ENCODE results near the gene GAB2.
"Not testable (repeated sequence)": the region's sequence is repeated elsewhere in the genome, so short reads cannot be mapped to it uniquely, and the experiment has no call there.

The GAB2 gene

DNA sequence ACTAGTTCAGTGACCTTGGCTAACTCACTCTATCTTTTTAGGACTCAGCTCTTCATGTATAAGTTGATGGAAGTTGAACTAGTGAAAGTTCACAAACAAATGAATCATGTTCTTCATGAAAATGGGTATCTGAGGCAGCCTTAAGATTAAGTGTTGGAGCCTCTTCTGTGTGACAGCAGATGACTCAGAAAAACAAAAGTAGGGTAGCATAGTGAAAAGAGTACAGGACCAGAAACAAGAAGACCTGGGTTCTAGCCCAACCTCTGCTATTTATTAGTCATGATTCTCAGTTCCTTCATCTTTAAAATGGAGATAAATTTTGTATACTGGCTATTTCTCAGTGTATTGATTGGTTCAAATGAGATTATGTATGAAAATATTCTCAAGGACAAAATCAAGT lies 168.7 kb downstream of the GAB2 start:
- no peak for DNase-seq (ENCODE audit: low spot score)

DNA sequence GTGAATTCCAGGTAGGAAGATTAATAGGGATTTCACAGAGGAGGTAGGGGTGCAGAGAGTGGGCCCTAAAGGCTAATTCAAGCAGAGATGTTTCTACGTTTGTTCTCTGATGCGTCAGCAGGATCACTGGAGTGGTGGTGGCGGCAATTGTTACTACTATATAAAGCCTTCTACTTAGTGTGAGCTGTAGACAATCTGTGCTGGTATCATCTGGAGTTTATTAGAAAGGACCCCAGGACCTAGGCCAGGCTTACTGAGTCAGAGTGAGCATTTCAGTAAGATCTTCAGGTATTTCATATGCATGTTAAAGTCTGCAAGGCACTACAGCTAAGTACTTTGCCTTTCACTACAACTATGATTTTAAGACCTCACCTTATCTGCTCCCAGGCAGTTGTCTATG lies 169.4 kb downstream of the GAB2 start:
- no peak for DNase-seq (ENCODE audit: low spot score)

DNA sequence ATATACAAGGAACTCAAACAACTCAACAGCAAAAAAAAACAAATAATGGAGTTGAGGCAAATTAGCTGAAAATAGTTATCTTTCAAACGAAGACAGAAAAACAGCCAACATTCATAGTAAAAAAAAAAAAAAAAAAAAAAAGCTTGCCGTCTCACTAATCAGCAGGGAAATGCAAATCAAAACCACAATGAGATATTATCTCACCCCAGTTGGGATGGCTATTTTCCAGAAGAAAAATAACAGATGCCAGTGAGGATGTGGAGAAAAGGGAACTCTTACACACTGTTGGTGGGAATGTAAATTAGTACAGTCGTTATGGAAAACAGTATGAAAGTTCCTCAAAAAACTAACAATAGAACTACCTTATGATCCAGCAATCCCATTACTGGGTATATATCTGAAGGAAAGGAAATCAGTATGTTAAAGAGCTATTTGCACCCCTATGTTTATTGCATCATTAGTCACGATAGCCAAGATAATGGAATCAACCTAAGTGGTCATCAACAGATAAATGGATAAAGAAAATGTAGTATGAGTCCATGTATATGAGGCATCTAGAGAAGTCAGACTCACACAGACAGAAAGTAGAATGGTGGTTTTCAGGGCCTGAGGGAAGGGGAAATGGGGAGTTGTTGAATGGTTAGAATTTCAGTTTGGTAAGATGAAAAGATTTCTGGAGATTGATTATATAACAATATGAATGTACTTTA lies 172.9 kb downstream of the GAB2 start:
- no peak for DNase-seq (ENCODE audit: low spot score)

DNA sequence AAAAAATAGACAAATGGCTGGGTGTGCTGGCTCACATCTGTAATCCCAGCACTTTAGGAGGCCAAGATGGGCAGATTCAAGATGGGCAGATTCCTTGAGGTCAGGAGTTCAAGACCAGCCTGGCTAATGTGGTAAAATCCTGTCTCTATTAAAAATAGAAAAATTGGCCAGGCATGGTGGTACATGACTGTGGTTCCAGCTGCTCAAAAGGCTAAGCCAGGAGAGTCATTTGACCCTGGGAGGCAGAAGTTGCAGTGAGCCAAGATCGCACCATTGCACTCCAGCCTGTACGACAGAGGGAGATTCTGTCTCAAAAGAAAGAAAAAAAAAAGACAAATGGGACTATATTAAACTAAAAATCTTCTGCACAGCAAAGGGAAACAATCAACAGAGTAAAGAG lies 173.5 kb downstream of the GAB2 start:
- no peak for DNase-seq (ENCODE audit: low spot score)

DNA sequence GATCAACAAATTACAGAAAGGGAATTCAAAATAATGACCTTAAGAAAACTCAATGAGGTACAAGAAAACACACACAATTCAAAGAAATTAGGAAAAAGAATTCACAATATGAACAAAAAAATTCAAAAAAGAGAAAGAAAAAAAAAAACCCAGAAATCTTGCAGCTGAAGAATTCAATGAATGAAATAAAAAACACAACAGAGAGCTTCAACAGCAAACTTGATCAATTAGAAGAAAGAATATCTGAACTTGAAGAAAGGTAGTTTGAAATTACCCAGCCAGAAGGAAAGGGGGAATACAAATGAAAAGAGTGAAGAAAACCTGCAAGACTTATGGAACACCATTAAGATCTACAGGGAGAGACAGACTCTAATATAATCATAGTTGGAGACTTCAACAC lies 176.1 kb downstream of the GAB2 start:
- DNase-seq (ENCODE audit: low spot score): no peak

DNA sequence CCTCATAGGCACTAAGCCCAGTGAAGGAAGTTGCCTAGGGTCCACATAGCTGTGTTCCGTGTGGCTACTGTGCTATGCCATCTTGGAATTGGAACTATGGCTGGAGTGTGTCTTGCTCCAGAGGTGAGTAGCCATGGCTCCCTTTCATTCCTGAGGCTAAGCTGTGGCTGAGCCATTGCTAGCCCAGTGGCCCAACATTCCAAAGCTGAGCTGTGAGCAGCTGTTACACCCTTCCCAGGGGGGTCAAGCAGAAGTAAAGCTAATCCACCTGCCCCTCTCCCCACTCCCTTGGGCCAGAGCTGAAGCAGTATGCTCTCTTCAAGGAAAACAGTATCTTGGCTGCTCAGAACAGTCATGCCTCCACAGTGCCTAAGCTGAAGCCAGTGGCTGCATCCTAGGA lies 177.8 kb downstream of the GAB2 start:
- DNase-seq (ENCODE audit: low spot score): no peak

DNA sequence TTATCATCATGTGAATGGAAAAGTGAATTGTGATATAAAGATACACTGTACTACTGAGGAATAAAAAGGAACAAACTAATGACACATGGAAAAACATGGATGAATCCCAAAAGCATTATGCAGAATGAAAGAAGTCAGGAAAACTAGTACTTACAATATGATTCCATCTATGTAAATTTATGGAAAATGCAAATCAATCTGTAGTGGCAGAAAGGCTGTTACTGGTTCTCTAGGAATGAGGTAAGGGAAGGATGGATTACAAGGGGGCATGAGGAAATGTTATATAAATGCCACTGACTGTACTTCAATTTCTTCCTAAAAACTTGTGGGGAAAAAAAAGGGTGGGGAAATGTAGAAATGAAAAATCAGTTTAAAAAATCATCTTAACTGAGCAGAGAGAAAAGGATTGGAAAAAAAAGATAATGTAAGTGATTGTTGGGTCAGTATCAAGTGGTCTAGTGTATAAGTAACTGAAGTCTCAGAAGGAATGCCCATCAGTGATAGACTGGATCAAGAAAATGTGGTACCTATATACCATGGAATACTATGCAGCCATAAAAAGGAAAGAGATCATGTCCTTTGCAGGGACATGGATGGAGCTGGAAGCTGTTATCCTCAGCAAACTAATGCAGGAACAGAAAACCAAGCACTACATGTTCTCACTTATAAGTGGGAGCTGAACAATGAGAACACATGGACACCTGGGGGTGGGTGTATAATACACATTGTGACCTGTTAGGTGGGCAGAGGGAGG lies 180.2 kb downstream of the GAB2 start:
- DNase-seq (ENCODE audit: low spot score): no peak

DNA sequence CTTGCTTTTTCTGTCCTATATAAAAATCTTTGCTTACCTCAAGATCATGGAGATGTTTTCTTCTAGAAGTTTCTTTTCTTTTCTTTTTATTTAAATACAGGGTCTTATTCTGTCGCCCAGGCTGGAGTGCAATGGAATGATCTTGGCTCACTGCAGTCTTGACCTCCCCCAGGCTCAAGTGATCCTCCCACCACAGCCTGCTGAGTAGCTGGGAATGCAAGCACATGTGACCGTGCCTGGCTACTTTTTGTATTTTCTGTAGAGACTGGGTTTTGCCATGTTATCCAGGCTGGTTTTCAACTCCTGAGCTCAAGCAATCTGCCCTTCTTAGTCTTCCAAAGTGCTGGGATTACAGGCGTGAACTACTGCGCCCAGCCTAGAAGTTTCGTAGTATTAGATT lies 183.6 kb downstream of the GAB2 start:
- DNase-seq (ENCODE audit: low spot score): no peak

DNA sequence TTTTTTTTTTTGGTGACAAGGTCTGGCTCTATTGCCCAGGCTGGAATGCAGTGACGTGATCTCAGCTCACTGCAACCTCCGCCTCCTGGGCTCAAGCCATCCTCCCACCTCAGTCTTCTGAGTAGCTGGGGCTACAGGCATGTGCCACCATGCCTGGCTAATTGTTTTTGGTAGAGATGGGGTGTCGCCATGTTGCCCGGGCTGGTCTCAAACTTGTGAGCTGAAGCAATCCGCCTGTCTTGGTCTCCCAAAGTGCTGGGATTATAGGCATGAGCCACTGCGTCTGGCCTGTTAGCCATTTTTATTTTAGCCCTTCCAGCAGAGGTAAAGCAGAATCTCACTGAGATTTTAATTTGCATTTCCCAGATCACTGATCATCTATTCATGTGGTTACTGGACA lies 184.6 kb downstream of the GAB2 start:
- not testable (repeated sequence) for DNase-seq (ENCODE audit: low spot score)

DNA sequence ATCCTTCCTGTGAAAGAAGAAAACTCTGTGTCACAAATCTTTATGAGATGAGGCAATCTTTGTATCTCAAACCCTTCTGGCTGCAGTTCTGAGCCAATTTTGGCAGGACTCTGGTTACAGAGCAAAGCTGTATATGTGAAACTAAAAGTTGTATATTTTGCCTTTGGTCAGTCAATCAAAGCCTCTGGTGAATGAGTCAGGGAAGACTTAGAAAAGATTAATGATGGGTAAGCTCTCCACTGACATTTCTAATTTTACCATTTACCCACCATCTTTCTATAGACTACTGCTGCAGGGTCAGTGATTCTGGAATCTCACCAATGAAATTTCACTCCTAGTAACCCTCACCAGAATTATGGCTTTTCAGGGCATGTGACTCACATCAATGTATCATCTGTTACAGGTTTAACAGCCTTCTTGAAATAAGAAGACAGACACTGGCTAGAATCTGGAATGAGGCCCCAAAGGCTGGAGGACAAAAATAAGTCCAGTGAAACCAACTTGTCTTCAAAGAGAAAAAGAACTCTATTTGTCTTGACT lies 185.6 kb downstream of the GAB2 start:
- no peak for DNase-seq (ENCODE audit: low spot score)

DNA sequence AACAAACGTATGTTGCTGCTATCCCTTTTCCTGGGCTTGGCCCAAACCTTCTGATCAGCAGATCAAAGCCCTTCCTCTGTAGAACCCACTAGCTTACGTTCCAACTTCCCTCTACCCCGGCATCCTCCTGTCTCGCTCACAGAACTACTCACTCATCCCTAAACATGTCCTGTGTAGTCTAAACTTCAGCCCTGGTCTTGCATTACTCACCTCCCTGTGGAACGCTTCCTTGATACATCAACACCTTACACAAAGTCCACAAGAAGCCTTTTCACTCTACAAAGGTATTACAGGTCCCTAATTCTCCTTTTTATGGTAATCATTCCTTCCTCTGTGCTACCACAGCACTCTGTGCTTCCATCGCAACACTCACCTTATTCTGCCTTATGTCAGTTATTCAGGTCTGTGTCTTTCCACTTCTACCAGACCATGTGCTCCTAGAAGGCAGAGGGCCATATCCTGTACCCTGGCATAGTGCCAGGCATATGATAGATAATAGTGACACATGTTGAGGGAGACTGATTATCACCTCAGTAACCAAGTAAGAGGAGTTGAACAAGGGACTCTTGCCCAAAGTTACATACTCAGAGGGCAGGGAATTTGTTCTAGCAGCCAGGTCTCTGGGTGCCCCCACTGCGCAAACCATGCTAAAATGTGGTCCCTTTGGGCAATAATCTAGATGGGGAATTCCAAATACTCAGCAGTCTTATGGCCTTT lies 187.3 kb downstream of the GAB2 start:
- peak; percentile 34 for DNase-seq (ENCODE audit: low spot score)

DNA sequence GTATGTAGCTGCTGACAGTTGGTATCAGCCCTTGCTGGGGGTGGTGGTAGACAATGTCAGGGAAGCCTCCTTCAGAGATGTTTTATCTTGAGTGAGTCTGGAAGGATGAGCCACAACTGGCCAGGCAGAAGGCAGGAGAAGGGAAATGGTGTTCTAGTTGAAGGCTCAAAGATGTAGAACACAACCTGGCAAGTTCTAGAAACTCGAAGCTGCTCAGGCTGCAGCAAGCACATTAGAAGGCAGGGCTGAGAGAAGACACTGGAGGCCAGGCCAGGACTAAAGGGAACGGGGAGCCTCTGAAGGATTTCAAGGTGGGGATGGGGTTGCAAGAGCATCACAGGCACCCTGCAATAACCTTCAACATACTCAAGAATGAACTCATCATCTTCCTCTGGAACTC lies 188.5 kb downstream of the GAB2 start:
- DNase-seq (ENCODE audit: low spot score): no peak

DNA sequence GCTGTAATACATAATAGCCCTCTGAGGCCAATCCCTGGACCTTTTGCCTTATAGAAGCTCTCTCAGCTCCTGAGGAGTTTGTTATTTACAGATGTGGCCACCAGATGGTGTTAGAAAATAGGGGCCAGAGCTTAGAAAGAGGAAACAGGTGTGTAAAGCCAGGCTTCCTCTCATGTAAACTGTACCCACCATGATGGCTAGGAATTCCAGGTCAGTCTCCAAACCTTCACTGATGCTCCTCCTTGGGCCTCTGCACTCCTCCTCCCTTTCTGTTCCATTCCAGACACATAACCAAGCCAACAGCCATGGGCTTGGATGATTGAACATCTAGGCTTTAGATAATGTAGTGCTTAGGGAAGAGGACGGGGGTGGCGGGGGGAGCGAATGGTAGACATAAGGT lies 189.2 kb downstream of the GAB2 start:
- peak; percentile 14 for DNase-seq (ENCODE audit: low spot score)

DNA sequence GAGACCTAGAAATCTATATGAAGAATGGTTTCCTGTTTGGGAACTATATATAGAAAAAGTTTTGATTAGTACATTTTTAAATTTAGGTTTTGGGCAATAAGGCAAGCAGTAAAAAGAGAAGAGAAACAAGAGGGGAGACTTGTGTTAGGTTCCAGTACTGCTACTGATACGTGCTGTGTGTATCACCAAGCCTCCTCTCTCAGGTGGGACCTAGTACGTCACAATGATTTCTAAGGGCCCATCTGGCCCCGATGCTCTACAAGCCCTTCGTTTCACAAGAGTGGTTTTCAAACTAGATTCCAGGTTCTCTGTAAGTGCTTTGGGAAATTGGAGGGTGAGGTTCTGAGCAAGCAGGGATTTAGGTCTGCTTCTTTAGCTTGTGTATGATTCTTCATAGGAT lies 189.7 kb downstream of the GAB2 start:
- DNase-seq (ENCODE audit: low spot score): no peak

DNA sequence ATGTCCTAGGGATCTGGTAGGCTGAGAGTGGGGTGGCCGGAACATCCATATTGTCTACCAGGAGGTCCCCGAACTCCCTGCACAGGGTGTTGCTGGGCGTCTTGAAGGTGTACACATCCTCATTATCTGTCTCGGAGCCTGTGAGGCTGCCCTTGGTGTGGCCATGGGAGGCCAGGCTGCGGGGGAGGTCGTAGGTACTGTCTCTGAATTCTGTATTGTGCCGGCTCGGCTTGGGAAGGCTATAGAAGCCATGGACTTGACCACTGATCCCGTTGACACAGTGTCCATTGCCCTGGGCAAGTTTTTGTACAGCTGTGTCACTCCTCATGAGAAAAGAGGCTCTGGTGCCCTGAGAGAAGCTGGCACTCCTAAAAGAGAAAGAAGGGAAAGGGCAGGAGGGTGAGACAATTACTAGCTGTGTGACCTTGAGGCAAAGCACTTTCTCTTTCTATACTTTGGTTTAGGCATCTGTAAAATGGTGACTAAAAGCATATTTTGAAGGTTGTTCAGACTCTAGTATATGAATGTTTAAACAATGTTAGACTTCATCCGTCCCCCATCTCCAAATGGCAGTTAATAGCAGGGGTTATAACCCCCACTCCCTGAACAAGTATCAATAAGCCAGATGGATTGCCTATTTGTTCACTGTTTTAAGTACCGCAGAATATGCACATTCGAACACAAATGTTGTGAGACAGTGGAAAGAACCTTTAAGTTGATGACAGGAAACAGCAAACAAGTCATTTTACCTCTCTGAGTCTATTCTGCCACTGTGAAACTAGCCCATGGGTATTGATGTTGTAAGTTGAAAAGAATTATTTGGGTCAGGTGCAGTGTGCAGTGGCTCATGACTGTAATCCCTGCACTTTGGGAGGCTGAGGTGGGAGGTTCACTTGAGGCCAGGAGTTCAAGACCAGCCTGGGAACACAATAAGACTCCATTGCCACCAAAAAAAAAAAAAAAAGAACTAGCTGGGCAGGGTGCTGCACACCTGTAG lies 190.6 kb downstream of the GAB2 start:
- no peak for DNase-seq (ENCODE audit: low spot score)

DNA sequence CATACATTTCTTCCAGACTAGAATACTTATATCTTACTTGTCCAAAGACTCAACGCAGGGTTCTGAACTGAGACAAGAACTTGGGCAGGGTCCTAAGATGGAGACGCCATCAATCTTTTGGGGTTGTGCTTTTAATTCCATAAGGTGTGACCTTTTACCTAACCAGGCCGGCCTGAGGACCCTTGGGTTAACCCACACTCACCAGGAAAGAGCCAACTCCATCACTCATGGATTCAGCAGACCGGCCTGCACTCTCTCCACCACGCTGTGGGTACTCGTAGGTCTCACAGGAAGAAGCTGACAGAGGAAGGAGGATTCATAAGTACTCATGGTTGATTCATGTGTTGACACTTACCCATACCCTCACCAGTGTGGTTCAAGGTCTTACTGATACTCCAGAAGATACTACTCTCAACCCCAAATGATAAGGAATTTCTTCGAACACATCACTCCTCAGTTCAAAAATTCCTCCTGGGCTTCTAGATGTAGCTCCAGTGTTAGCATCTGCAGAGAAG lies 192.7 kb downstream of the GAB2 start:
- DNase-seq (ENCODE audit: low spot score): no peak

DNA sequence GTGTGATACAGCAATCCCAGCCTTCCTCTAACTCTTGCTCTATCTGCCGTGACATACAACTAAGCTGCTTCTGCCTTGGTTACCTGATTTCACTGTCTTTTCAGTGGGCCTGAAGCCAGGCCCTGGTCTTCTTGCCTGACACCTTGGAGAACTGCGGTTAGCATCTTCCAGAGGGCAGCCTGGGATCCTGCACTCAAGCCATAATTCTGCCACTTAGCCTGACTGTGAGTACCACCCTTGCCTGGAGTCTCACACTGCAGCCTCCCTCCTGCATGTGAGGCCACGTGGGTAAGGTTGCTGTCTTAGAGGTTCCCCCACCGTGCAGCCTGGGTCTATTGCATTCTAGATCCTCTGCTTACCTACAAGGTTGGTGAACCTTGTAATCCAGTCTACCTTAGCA lies 193.1 kb downstream of the GAB2 start:
- DNase-seq (ENCODE audit: low spot score): no peak

DNA sequence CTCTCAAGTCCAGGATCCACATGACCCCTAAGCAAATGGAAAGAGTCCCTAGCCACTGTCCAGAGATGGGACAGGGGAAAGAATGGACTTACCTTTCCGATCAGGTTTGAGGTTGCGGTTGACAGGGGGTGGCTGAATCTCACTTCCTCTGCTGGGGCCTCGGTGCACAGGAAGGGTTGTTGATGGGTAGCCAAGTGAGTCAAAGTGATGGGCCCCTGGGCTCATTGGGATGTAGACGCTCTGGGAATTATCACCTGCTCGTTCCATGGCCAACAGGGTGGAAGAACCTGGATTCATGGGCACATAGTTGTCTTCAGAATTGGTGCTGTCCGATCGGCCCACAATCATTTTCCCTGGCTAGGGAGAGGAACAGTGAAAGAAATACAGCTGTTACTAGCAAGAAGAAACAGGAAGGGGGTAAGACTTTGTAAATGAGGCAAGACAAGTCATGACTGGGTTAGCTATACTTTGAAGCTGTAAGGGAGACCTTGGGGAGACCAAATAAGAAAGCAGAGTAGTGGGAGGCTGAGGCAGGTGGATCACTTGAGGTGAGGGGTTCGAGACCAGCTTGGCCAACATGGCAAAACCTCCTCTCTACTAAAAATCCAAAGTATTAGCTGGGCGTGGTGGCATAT lies 194.2 kb downstream of the GAB2 start:
- DNase-seq (ENCODE audit: low spot score): no peak

DNA sequence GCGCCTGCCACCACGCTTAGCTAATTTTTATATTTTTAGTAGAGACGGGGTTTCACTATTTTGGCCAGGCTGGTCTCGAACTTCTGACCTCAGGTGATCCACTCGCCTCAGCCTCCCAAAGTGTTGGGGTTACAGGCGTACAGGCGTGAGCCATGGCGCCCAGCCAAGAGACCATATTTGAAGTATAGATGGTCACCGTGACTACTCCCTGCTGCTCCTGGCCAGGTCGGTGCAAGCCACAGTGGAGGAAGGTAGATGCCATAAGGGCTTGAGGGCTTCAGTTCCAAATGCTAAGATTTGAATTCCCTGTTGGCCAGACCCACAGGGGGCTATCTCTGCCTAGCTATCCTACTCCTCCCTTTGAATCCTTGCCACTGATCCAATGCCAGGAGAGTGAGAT lies 194.9 kb downstream of the GAB2 start:
- DNase-seq (ENCODE audit: low spot score): not testable (repeated sequence)

DNA sequence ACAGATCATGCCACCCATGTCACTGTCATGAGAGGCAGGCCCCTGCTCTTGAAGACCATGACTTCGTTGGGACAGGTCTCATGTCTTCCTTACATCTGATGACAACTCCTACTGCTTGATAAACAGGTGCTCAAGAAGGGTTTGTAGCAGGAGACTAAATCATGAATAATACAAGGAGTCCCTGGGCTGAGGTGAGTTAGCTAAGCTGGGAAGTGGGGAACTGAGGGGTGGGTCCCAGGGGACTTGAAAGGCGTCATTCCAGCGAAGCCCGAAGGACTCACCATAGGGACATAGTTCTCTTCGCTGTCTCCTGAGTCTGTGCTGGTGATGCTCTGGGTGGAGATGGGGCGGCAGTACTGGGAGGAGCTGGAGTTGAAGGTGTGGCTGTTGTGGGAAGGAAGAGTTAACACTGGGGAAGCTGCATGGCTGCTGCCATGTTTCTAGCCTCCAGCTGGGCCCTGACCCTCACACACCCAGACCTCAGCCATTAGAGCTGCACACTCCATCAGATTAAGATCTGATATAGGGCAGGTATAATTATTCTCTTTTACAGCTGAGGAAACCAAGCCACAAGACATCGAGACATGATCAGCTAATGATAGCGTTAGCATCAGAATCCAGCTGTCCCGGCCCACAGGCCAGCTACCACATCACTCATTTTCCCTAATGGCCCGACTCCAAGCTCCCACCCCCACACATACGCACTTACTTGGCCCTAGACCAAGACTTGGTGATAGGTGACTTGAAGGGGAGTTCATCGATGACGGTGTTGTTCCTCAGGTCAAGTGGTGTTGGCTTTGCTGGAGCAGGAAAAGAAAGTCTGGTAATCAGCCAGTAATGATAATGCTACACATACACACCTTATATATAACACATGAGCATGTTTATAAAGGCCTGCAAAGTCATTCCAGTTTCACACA lies 196.0 kb downstream of the GAB2 start:
- DNase-seq (ENCODE audit: low spot score): no peak

Data from hematopoietic multipotent progenitor cell treated with erythropoietin and hydrocortisone succinate and interleukin-3 and kit ligand, for 17 days (in vitro differentiated cells).